Measurements from ENCODE around the gene CDC37L1. TPM values are rescaled to one million over a fixed set of nuclear protein-coding genes. Genes with fewer than 3 reads are reported as not detected.

The CDC37L1 gene
- total and polyA plus RNA-seq, 2 of the 8 experiments (the other 6 are each of a cell fraction or from before 2014, with no cell fraction given), result 4.6 to 23.8 TPM

DNA sequence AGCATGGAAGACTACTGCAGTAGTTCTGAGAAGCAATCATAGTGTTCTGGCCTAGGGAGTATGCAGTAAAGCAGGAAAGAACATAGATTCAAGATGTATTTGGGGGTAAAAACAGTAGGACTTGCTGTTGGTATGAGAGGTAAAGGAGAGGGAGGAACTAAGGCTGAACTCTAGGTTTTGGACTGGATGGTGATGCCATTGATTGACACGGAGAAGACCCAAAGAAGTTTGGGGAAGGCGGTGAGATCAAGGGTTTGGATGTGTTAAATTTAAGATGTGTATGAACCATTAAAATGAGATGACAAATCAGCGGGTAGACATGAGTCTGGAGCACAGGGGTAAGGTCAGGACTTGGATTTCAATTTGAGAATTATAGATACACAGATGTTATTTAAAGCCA is 2.0 kb upstream of the CDC37L1 start (continued):
- TF ChIP-seq CHD7 (IDR thresholded peaks at IDR 0.05; ENCODE audit: insufficient replicate concordance, low read length) (no peak), SP2 (IDR thresholded peaks at IDR 0.05; ENCODE audit: low read length) (no peak), CTBP2 (IDR thresholded peaks at IDR 0.05; ENCODE audit: borderline replicate concordance, insufficient read depth, insufficient read length, low read length) (no peak), BRCA1 (IDR thresholded peaks at IDR 0.05; ENCODE audit: low read depth, low read length) (no peak), SIN3A (conservative IDR thresholded peaks at IDR 0.05 in 1 of 2, IDR thresholded peaks at IDR 0.05 in 1 of 2; ENCODE audit: low read depth in 1 of 2, low read length in 2 of 2) (no peak), KDM1A (IDR thresholded peaks at IDR 0.05; ENCODE audit: borderline replicate concordance, low read length) (no peak), PHF8 (conservative IDR thresholded peaks at IDR 0.05; ENCODE audit: low read depth, low read length) (no peak), POLR2A (IDR thresholded peaks at IDR 0.05; ENCODE audit: control extremely low read depth in 1 of 2, low read depth in 2 of 2, low read length in 2 of 2) (no peak), JUND (IDR thresholded peaks at IDR 0.05; ENCODE audit: low read length) (no peak), YY1 (IDR thresholded peaks at IDR 0.05; ENCODE audit: low read depth, low read length) (no peak), TEAD4 (IDR thresholded peaks at IDR 0.05; ENCODE audit: low read depth, low read length) (no peak)
